ENCODE results near the gene ELF2. TPM values are rescaled to one million over a fixed set of nuclear protein-coding genes. Genes with fewer than 3 reads are reported as not detected.

ELF2 gene
- total and polyA plus RNA-seq, 2 donors (not counting 3 experiments of a cell fraction or from before 2014, with no cell fraction given): 16.4 to 35.1 TPM

GRCh38 chr4:139084804-139085093, 92.3 kb downstream of the ELF2 start:
- Histone ChIP-seq H3K4me2 (ENCODE audit: insufficient read depth, low read length) (peak overlapping the region; percentile 100), H3K27ac (ENCODE audit: insufficient read depth, low read depth, low read length) (peak overlapping the region; percentile 54), H2AFZ (ENCODE audit: low read depth, low read length) (peak overlapping the region; percentile 45), H3K4me3 (replicated peaks in 1 of 3; ENCODE audit: insufficient read depth in 1 of 3, low read depth in 1 of 3, low read length in 3 of 3) (peak overlapping the region; percentile 65 to 100 (median 92)), H3K79me2 (ENCODE audit: control insufficient read depth, insufficient read depth, low read length) (peaks cover 37% of the 10 kb centered on the region), H3K36me3 (ENCODE audit: control insufficient read depth in 2 of 2, extremely low read depth in 1 of 2, insufficient read depth in 2 of 2, low read length in 2 of 2) (no peaks in the 10 kb centered on the region), H3K9me1 (replicated peaks; ENCODE audit: control insufficient read depth, extremely low read depth, insufficient read depth, low read length) (no peaks in the 10 kb centered on the region), H3K4me1 (ENCODE audit: control insufficient read depth, extremely low read depth, insufficient read depth, low read length) (peaks cover 19% of the 10 kb centered on the region), H4K20me1 (replicated peaks; ENCODE audit: control insufficient read depth, extremely low read depth, insufficient read depth, low read length) (no peaks in the 10 kb centered on the region), H3K9ac (replicated peaks; ENCODE audit: extremely low read depth, insufficient read depth, low read length) (peak overlapping the region; percentile 67), H3K9me3 (replicated peaks; ENCODE audit: control insufficient read depth, insufficient read depth, low read length) (no peaks in the 10 kb centered on the region), H3K27me3 (ENCODE audit: control insufficient read depth in 2 of 2, insufficient read depth in 2 of 2, low read length in 2 of 2) (no peaks in the 10 kb centered on the region)
- BruUV-seq (replicated peaks): no TSS peak
- no peak for FAIRE-seq
- DNase-seq (ENCODE audit: low read depth, low spot score): no peak
- dilution Hi-C loops (cut with MboI; ENCODE audit: extremely low pct_ligation_motif_present, low sequenced_read_pairs): no loop called here
- intact Hi-C loops (cut with micrococcal nuclease): loop anchor here (1.0 kb wide), 1 partner anchor 54 kb away; no protein-coding TSS in a partner anchor
- TF ChIP-seq FOS (IDR thresholded peaks at IDR 0.05; ENCODE audit: borderline replicate concordance, insufficient read depth, low read length) (no peak), POLR2A (IDR thresholded peaks at IDR 0.05; ENCODE audit: low read depth, low read length) (no peak), EZH2 (IDR thresholded peaks at IDR 0.05; ENCODE audit: borderline replicate concordance, low read depth, low read length, severe bottlenecking) (no peak), MYC (IDR thresholded peaks at IDR 0.05; ENCODE audit: low read depth, low read length) (no peak), MAX (IDR thresholded peaks at IDR 0.05; ENCODE audit: insufficient read depth, insufficient read length) (no peak)
- CTCF ChIA-PET: interaction anchor here (0.9 to 5.7 kb wide), 2 partner anchors 55 to 217 kb away, joined by 3 to 66 read pairs; partner anchors contain the start of gene NAA15
- POLR2A ChIA-PET: interaction anchor here (1.1 kb wide), 1 partner anchor 93 kb away, joined by 3 read pairs; the partner anchor contains the start of gene ELF2

- no peak for FAIRE-seq
- CTCF ChIA-PET: interaction anchor here (0.9 to 5.7 kb wide), 3 partner anchors 15 to 217 kb away, joined by 3 to 66 read pairs (median 4); partner anchors contain the start of gene NAA15
- no TSS peak for BruUV-seq (replicated peaks)
Observed at GRCh38 chr4:139083956-139084803, 92.8 kb downstream of the ELF2 start.

More at GRCh38 chr4:139083956-139084803, 92.8 kb downstream of the ELF2 start:
- H3K36me3 ChIP-seq (ENCODE audit: control insufficient read depth in 2 of 2, extremely low read depth in 1 of 2, insufficient read depth in 2 of 2, low read length in 2 of 2): no peaks in the 10 kb centered on the region
- H3K9ac ChIP-seq (replicated peaks; ENCODE audit: extremely low read depth, insufficient read depth, low read length): peak overlapping the region; percentile 97
- H3K27ac ChIP-seq (ENCODE audit: insufficient read depth, low read depth, low read length): peak overlapping the region; percentile 85
- dilution Hi-C loops (cut with MboI; ENCODE audit: extremely low pct_ligation_motif_present, low sequenced_read_pairs): no loop called here
- peak; percentile 91 for DNase-seq (ENCODE audit: low read depth, low spot score)
- peaks cover 1% of the 10 kb centered on the region for H4K20me1 ChIP-seq (replicated peaks; ENCODE audit: control insufficient read depth, extremely low read depth, insufficient read depth, low read length)
- H3K9me3 ChIP-seq (replicated peaks; ENCODE audit: control insufficient read depth, insufficient read depth, low read length): no peaks in the 10 kb centered on the region
- H3K9me1 ChIP-seq (replicated peaks; ENCODE audit: control insufficient read depth, extremely low read depth, insufficient read depth, low read length): no peaks in the 10 kb centered on the region
- H3K79me2 ChIP-seq (ENCODE audit: control insufficient read depth, insufficient read depth, low read length): peaks cover 43% of the 10 kb centered on the region
- intact Hi-C loops (cut with micrococcal nuclease): loop anchor here (1.0 kb wide), 5 partner anchors 54 to 369 kb away; partner anchors contain the start of genes ELF2, NAA15 and NOCT
- POLR2A ChIA-PET: interaction anchor here (1.1 kb wide), 1 partner anchor 93 kb away, joined by 3 read pairs; the partner anchor contains the start of gene ELF2
- TF ChIP-seq CTCF (IDR thresholded peaks at IDR 0.05; ENCODE audit: extremely low read depth in 1 of 2, insufficient read depth in 1 of 2, low read depth in 1 of 2, low read length in 2 of 2) (peak in 1 of 2 donors; percentile 32), POLR2AphosphoS5 (IDR thresholded peaks at IDR 0.05; ENCODE audit: insufficient read depth, low read depth, low read length) (peak; percentile 48), JUN (IDR thresholded peaks at IDR 0.05; ENCODE audit: borderline replicate concordance, insufficient read depth, insufficient read length, low read depth) (no peak), MYC (IDR thresholded peaks at IDR 0.05; ENCODE audit: low read depth, low read length) (peak; percentile 62), POLR2A (IDR thresholded peaks at IDR 0.05; ENCODE audit: low read depth, low read length) (peak; percentile 36)
- H3K4me3 ChIP-seq (replicated peaks in 1 of 3; ENCODE audit: insufficient read depth in 1 of 3, low read depth in 1 of 3, low read length in 3 of 3): peak overlapping the region; percentile 65 to 100 (median 92)
- peaks cover 19% of the 10 kb centered on the region for H3K4me1 ChIP-seq (ENCODE audit: control insufficient read depth, extremely low read depth, insufficient read depth, low read length)
- H2AFZ ChIP-seq (ENCODE audit: low read depth, low read length): peak overlapping the region; percentile 84
- H3K27me3 ChIP-seq (ENCODE audit: control insufficient read depth in 2 of 2, insufficient read depth in 2 of 2, low read length in 2 of 2): no peaks in the 10 kb centered on the region
- peak overlapping the region; percentile 100 for H3K4me2 ChIP-seq (ENCODE audit: insufficient read depth, low read length)
